ENCODE data around the gene SLC16A10. TPM values are rescaled to one million over a fixed set of nuclear protein-coding genes. Genes with fewer than 3 reads are reported as not detected.

SLC16A10 gene
- total and polyA plus RNA-seq, 2 experiments from 2014 or later, result not detected

DNA sequence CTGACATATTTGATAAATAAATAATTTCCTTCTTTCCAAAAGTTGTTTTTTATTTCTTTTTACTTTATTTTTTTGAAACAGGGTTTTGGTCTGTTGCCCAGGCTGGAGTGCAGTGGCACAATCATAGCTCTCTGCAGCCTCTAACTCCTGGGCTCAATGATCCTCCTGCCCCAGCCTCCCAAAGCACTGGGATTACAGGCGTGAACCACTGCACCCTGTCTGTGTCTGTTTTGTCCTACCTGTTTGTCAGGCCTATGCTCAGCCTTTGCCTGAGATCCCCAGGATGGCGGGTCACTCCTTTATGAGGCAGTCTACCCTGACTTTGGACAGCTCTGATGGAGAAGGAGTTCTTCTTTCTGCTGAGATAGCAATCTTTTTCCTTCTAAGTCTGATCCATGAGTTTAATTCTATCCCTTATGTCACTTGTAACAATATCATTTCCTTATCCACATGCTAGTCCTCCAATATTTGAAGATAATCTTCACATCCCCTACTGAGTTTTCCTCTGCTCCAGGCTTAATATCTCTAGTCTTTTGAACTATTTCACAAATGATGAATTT is 14.4 kb upstream of the SLC16A10 start:
- in situ Hi-C loops (cut with MboI), result no loop called here
- Histone ChIP-seq H3K9me3 (ENCODE audit: low read depth) (no peaks in the 10 kb centered on the region), H3K9me2 (ENCODE audit: insufficient read depth) (no peaks in the 10 kb centered on the region), H3K36me3 (ENCODE audit: low read depth) (no peaks in the 10 kb centered on the region), H3K4me2 (ENCODE audit: unreplicated experiment) (no peak overlapping the region), H3F3A (ENCODE audit: insufficient read depth) (no peaks in the 10 kb centered on the region), H3K27me3 (replicated peaks; ENCODE audit: insufficient read depth) (peaks cover 62% of the 10 kb centered on the region), H3K4me3 (no peak overlapping the region), H4K20me1 (ENCODE audit: insufficient read depth) (no peaks in the 10 kb centered on the region), H2AFZ (no peak overlapping the region), H3K79me2 (ENCODE audit: insufficient read depth) (no peaks in the 10 kb centered on the region), H3K4me1 (ENCODE audit: insufficient read depth) (no peaks in the 10 kb centered on the region), H3K27ac (no peak overlapping the region), H3K9ac (no peak overlapping the region)
- no peak for TF ChIP-seq EZH2 (IDR thresholded peaks at IDR 0.05; ENCODE audit: insufficient read depth, poor library complexity, severe bottlenecking)
- no peak for TF ChIP-seq EZH2phosphoT487 (IDR thresholded peaks at IDR 0.05; ENCODE audit: insufficient read depth, low read depth)
- no peak for DNase-seq
- 46 to 57% methylated on average over 2 of the region's 2 CpGs for WGBS, 2 experiments (ENCODE audit: low coverage in 1 of 2, low lambda C conversion rate in 2 of 2, missing lambda C conversion rate in 2 of 2)

DNA sequence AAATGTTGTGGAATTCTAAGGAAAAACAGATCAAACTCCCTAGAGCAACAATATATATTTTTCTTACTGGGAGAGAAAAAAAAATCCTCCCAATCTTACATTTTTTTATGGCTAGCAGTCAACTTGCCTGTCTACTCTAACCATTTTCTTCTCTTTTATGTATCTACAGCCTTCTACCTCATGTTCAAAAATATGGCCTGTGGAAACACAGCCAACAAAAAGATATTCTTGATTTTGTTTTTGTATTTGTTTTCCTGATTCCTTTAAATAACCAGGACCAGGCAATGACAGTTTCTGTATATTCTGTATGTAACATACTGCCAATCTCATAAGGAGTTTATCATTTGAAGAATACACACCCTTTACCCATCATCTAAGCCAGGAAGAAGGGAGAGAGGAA is 13.0 kb upstream of the SLC16A10 start:
- Histone ChIP-seq H3K9me3 (ENCODE audit: low read depth) (no peaks in the 10 kb centered on the region), H3K79me2 (ENCODE audit: insufficient read depth) (no peaks in the 10 kb centered on the region), H3K4me3 (no peak overlapping the region), H3K9me2 (ENCODE audit: insufficient read depth) (no peaks in the 10 kb centered on the region), H3F3A (ENCODE audit: insufficient read depth) (no peaks in the 10 kb centered on the region), H3K27me3 (replicated peaks; ENCODE audit: insufficient read depth) (peaks cover 49% of the 10 kb centered on the region), H2AFZ (no peak overlapping the region), H3K4me1 (ENCODE audit: insufficient read depth) (no peaks in the 10 kb centered on the region), H4K20me1 (ENCODE audit: insufficient read depth) (no peaks in the 10 kb centered on the region), H3K27ac (no peak overlapping the region), H3K36me3 (ENCODE audit: low read depth) (no peaks in the 10 kb centered on the region), H3K4me2 (ENCODE audit: unreplicated experiment) (no peak overlapping the region), H3K9ac (no peak overlapping the region)
- in situ Hi-C loops (cut with MboI), result no loop called here
- no peak for TF ChIP-seq EZH2phosphoT487 (IDR thresholded peaks at IDR 0.05; ENCODE audit: insufficient read depth, low read depth)
- TF ChIP-seq EZH2 (IDR thresholded peaks at IDR 0.05; ENCODE audit: insufficient read depth, poor library complexity, severe bottlenecking), result no peak
- DNase-seq, result no peak

DNA sequence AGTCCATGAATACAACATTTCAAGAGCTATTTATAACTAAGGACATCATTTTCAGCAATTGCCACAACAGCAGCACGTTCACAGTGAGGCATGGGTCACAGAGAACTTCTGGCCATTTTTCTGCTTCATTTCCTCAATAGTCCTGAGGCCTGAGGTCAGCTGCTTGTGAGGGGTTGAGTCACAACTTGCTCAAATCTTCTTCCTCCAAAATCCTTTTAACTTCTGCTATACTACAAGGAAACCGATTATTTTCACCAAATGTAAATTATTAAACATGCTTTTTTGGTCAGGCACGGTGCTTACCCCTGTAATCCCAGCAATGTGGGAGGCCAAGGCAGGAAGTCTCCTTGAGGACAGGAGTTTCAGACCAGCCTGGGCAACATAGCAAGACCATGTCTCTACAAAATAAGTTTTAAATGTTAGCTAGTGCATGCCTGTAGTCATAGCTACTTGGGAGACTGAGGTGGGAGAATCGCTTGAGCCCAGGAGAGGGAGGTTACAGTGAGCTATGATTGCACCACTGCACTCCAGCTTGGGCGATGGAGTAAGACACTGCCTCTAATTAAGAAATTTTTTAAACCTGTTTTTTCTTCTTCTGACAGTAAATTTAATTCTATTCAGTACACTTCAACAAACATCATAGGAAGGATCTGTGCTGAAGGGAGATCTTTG is 11.1 kb upstream of the SLC16A10 start:
- Histone ChIP-seq H3K4me2 (ENCODE audit: unreplicated experiment) (no peak overlapping the region), H2AFZ (no peak overlapping the region), H3K36me3 (ENCODE audit: low read depth) (no peaks in the 10 kb centered on the region), H3K4me3 (no peak overlapping the region), H4K20me1 (ENCODE audit: insufficient read depth) (no peaks in the 10 kb centered on the region), H3K9ac (no peak overlapping the region), H3K79me2 (ENCODE audit: insufficient read depth) (no peaks in the 10 kb centered on the region), H3F3A (ENCODE audit: insufficient read depth) (no peaks in the 10 kb centered on the region), H3K4me1 (ENCODE audit: insufficient read depth) (no peaks in the 10 kb centered on the region), H3K27me3 (replicated peaks; ENCODE audit: insufficient read depth) (peaks cover 31% of the 10 kb centered on the region), H3K9me3 (ENCODE audit: low read depth) (no peaks in the 10 kb centered on the region), H3K9me2 (ENCODE audit: insufficient read depth) (no peaks in the 10 kb centered on the region), H3K27ac (no peak overlapping the region)
- WGBS, 2 experiments (ENCODE audit: low coverage in 1 of 2, low lambda C conversion rate in 2 of 2, missing lambda C conversion rate in 2 of 2), result 74 to 75% methylated on average over 5 of the region's 5 CpGs
- peak; percentile 17 for DNase-seq
- no peak for TF ChIP-seq EZH2phosphoT487 (IDR thresholded peaks at IDR 0.05; ENCODE audit: insufficient read depth, low read depth)
- in situ Hi-C loops (cut with MboI), result no loop called here

DNA sequence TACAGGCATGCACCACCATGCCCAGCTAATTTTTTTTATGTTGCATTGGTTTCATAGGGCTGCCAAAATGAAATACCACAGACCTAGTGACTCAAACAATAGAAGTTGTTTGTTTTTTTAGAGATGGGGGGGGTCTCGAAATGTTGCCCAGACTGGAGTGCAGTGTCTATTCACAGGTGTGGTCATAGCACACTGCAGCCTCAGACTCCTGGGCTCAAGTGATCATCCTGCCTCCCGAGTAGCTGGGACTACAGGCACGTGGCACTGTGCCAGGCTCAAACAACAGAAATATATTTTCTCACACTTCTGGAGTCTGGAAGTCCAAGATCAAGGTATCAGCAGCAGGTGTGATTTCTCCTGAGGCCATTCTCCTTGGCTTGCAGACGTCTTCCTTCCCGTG is 6.6 kb upstream of the SLC16A10 start:
- Histone ChIP-seq H3K4me2 (ENCODE audit: unreplicated experiment) (no peak overlapping the region), H3K27me3 (replicated peaks; ENCODE audit: insufficient read depth) (peaks cover 7% of the 10 kb centered on the region), H2AFZ (no peak overlapping the region), H3K9me3 (ENCODE audit: low read depth) (no peaks in the 10 kb centered on the region), H3K4me1 (ENCODE audit: insufficient read depth) (no peaks in the 10 kb centered on the region), H3K9me2 (ENCODE audit: insufficient read depth) (no peaks in the 10 kb centered on the region), H3K9ac (no peak overlapping the region), H3K79me2 (ENCODE audit: insufficient read depth) (no peaks in the 10 kb centered on the region), H3K4me3 (no peak overlapping the region), H3K36me3 (ENCODE audit: low read depth) (no peaks in the 10 kb centered on the region), H3F3A (ENCODE audit: insufficient read depth) (no peaks in the 10 kb centered on the region), H4K20me1 (ENCODE audit: insufficient read depth) (no peaks in the 10 kb centered on the region), H3K27ac (no peak overlapping the region)
- no peak for TF ChIP-seq EZH2 (IDR thresholded peaks at IDR 0.05; ENCODE audit: insufficient read depth, poor library complexity, severe bottlenecking)
- TF ChIP-seq EZH2phosphoT487 (IDR thresholded peaks at IDR 0.05; ENCODE audit: insufficient read depth, low read depth), result no peak
- in situ Hi-C loops (cut with MboI), result no loop called here
- no peak for DNase-seq
- WGBS, 2 experiments (ENCODE audit: low coverage in 1 of 2, low lambda C conversion rate in 2 of 2, missing lambda C conversion rate in 2 of 2), result 3 to 5% methylated on average over 5 of the region's 5 CpGs

Data from GM23248 (cell line).